CD4-positive, alpha-beta T cell (primary cell): ENCODE data around the gene EFNA4. TPM values are rescaled to one million over a fixed set of nuclear protein-coding genes. Genes with fewer than 3 reads are reported as not detected.

Source experiments
- ATAC-seq: fragments of 200-7000 bp; cut with Tn5 transposase; one replicate; pipeline ENCODE4 v1.10.0; 2022; ENCODE audit warnings: mild to moderate bottlenecking; ENCODE audit not compliant: poor library complexity
- CTCF ChIA-PET: fragments of 350-600 bp; sonication (Branson Sonifier 250); formaldehyde crosslinking; loops from one replicate; lab custom pipeline; 2021; ENCODE audit warnings: antibody characterized with exemption, inconsistent platforms; lab: Charles Lee
- POLR2A ChIA-PET: fragments of 350-600 bp; sonication (Branson Sonifier 250); formaldehyde crosslinking; loops from one replicate; lab custom pipeline; 2021; ENCODE audit warnings: antibody characterized with exemption, inconsistent platforms; lab: Charles Lee
- DNase-seq, 14 experiments: peaks; one replicate each; pipeline ENCODE4 v3.0.0-alpha.2; 2013 to 2020; ENCODE audit warnings: mixed read lengths in 2 of 14
- H3K27ac ChIP-seq, 2 donors: one replicate each; pipeline versions ENCODE4 v1.5.1 to v1.7.0; 2013; ENCODE audit warnings: low read length in 2 of 2, low read depth in 1 of 2, mild to moderate bottlenecking in 1 of 2
- H3K27me3 ChIP-seq, 2 experiments: 1 replicate in 1 of 2; 2 replicates in 1 of 2; pipeline versions ENCODE4 v1.6.1 to v1.7.0; 2013; ENCODE audit warnings: low read length in 2 of 2, control low read depth in 1 of 2, mild to moderate bottlenecking in 1 of 2, moderate library complexity in 1 of 2; ENCODE audit not compliant: insufficient read depth in 2 of 2, control insufficient read depth in 1 of 2
- H3K36me3 ChIP-seq: one replicate; pipeline ENCODE4 v1.6.1; 2013; ENCODE audit warnings: low read length, control low read depth; ENCODE audit not compliant: insufficient read depth
- H3K4me1 ChIP-seq: one replicate; pipeline ENCODE4 v1.6.1; 2013; ENCODE audit warnings: low read length, control low read depth; ENCODE audit not compliant: insufficient read depth
- H3K4me3 ChIP-seq: one replicate; pipeline ENCODE4 v1.5.1; 2013; ENCODE audit warnings: mild to moderate bottlenecking, low read length, moderate library complexity
- H3K9me3 ChIP-seq, 2 experiments: 1 replicate in 1 of 2; 2 replicates in 1 of 2; pipeline versions ENCODE4 v1.6.1 to v1.7.0; 2013; ENCODE audit warnings: low read length in 2 of 2, mild to moderate bottlenecking in 2 of 2, control low read depth in 1 of 2, moderate library complexity in 1 of 2; ENCODE audit not compliant: control insufficient read depth in 1 of 2, insufficient read depth in 1 of 2
- H3K27ac Mint-ChIP-seq: one replicate; pipeline ENCODE4 v1.8.0; 2020; ENCODE audit warnings: mixed read lengths
- H3K27me3 Mint-ChIP-seq: one replicate; pipeline ENCODE4 v1.8.0; 2021; ENCODE audit warnings: mixed read lengths
- H3K36me3 Mint-ChIP-seq: one replicate; pipeline ENCODE4 v1.8.0; 2021; ENCODE audit warnings: low read depth, mixed read lengths
- H3K4me1 Mint-ChIP-seq: one replicate; pipeline ENCODE4 v1.8.0; 2021; ENCODE audit warnings: low read depth, mixed read lengths
- H3K4me3 Mint-ChIP-seq: one replicate; pipeline ENCODE4 v1.8.0; 2020; ENCODE audit warnings: mild to moderate bottlenecking, mixed read lengths
- H3K9me3 Mint-ChIP-seq: one replicate; pipeline ENCODE4 v1.8.0; 2020; ENCODE audit warnings: mixed read lengths
- CTCF ChIP-seq: fragments of 200-600 bp; IDR thresholded peaks from one replicate; pipeline ENCODE4 v1.8.0; 2022; ENCODE audit warnings: antibody characterized with exemption, mild to moderate bottlenecking
- intact Hi-C, 2 experiments: fragments of 100-400 bp; cut with DNase I in 1 of 2; cut with micrococcal nuclease in 1 of 2; formaldehyde crosslinking; loops; one replicate each; pipeline versions ENCODE4 v1.15.1 to v1.9.0; 2023 to 2025; cut with DNase I, micrococcal nuclease
- total RNA-seq, 174 experiments: library from RNA in 2 of 174; stranded (reverse) in 2 of 174; gene quantifications; one replicate each; pipeline ENCODE4 v1.2.3 and lab custom pipeline; 2021 to 2026

EFNA4 gene
- total RNA-seq, 2 experiments from 2014 or later: 2.4 to 3.3 TPM

- Mint-ChIP-seq H3K27me3 (no peaks in the 10 kb centered on the region), H3K4me1 (peaks cover 61% of the 10 kb centered on the region)
- POLR2A ChIA-PET: interaction anchor here (0.9 to 6.7 kb wide), 4 partner anchors 37 to 83 kb away, joined by 4 to 72 read pairs (median 8); partner anchors contain the start of genes FLAD1, PBXIP1, PMVK and PYGO2
These were observed 43.9 kb upstream of the EFNA4 start for GRCh38 chr1:155019377-155020245.

GRCh38 chr1:155022136-155022926 lies 41.2 kb upstream of the EFNA4 start:
- DNase-seq (no peak), ATAC-seq (no peak)
- H3K27me3 ChIP-seq: no peaks in the 10 kb centered on the region
- peak overlapping the region; percentile 68 for H3K27ac Mint-ChIP-seq
- peaks cover 33% of the 10 kb centered on the region for H3K4me1 ChIP-seq
- H3K27me3 Mint-ChIP-seq: no peaks in the 10 kb centered on the region
- no peaks in the 10 kb centered on the region for H3K9me3 ChIP-seq
- H3K36me3 Mint-ChIP-seq: no peaks in the 10 kb centered on the region
- no peak overlapping the region for H3K4me3 Mint-ChIP-seq
- peaks cover 6% of the 10 kb centered on the region for H3K36me3 ChIP-seq
- no peak overlapping the region for H3K4me3 ChIP-seq
- POLR2A ChIA-PET: interaction anchor here (0.9 to 1.2 kb wide), 5 partner anchors 12 to 67 kb away, joined by 3 to 4 read pairs (median 3); partner anchors contain the start of genes ADAM15, CKS1B and PBXIP1
- peaks cover 42% of the 10 kb centered on the region for H3K4me1 Mint-ChIP-seq
- TF ChIP-seq CTCF: no peak
- CTCF ChIA-PET: interaction anchor here (0.9 to 9.7 kb wide), 4 partner anchors 24 to 63 kb away, joined by 3 to 159 read pairs (median 3); partner anchors contain the start of genes ADAM15, LENEP and ZBTB7B
- intact Hi-C loops: loop anchor here in 1 of 2 experiments (10.0 kb wide), 1 partner anchor 358 kb away; no protein-coding TSS in a partner anchor
- no peak overlapping the region for H3K27ac ChIP-seq
- H3K9me3 Mint-ChIP-seq: no peaks in the 10 kb centered on the region

More at GRCh38 chr1:155019377-155020245, 43.9 kb upstream of the EFNA4 start:
- no peaks in the 10 kb centered on the region for H3K27me3 ChIP-seq
- Mint-ChIP-seq H3K9me3 (no peaks in the 10 kb centered on the region), H3K36me3 (peaks cover 13% of the 10 kb centered on the region), H3K27ac (peak overlapping the region; percentile 92), H3K4me3 (peak overlapping the region; percentile 2)
- intact Hi-C loops: loop anchor here (5.0 to 10.0 kb wide), 3 partner anchors 352 to 462 kb away; partner anchors contain the start of gene UBE2Q1 (in 1 of the 2)
- CTCF ChIA-PET: interaction anchor here (0.7 to 9.7 kb wide), 7 partner anchors 21 to 259 kb away, joined by 3 to 159 read pairs (median 6); partner anchors contain the start of genes ADAM15, FLAD1, LENEP and ZBTB7B
- no peak for ATAC-seq
- H3K9me3 ChIP-seq: no peaks in the 10 kb centered on the region
- TF ChIP-seq CTCF: no peak
- peak overlapping the region in 1 of 2 donors; percentile 51 for H3K27ac ChIP-seq
- no peak for DNase-seq
- no peak overlapping the region for H3K4me3 ChIP-seq
- peaks cover 31% of the 10 kb centered on the region for H3K36me3 ChIP-seq
- peaks cover 60% of the 10 kb centered on the region for H3K4me1 ChIP-seq

GRCh38 chr1:155022927-155023236 lies 40.7 kb upstream of the EFNA4 start:
- CTCF ChIA-PET: interaction anchor here (0.9 to 9.7 kb wide), 4 partner anchors 24 to 62 kb away, joined by 3 to 159 read pairs (median 3); partner anchors contain the start of genes ADAM15, LENEP and ZBTB7B
- POLR2A ChIA-PET: interaction anchor here (0.9 to 1.2 kb wide), 4 partner anchors 12 to 67 kb away, joined by 3 to 4 read pairs (median 3); partner anchors contain the start of genes CKS1B and PBXIP1
- Mint-ChIP-seq H3K36me3 (no peaks in the 10 kb centered on the region), H3K4me1 (peaks cover 37% of the 10 kb centered on the region), H3K4me3 (no peak overlapping the region), H3K9me3 (no peaks in the 10 kb centered on the region), H3K27me3 (no peaks in the 10 kb centered on the region), H3K27ac (peak overlapping the region; percentile 68)
- H3K36me3 ChIP-seq: peaks cover 6% of the 10 kb centered on the region
- H3K4me3 ChIP-seq: no peak overlapping the region
- peak in 1 of 14 experiments; percentile 18 for DNase-seq
- no peaks in the 10 kb centered on the region for H3K27me3 ChIP-seq
- no peaks in the 10 kb centered on the region for H3K9me3 ChIP-seq
- no peak overlapping the region for H3K27ac ChIP-seq
- TF ChIP-seq CTCF: no peak
- H3K4me1 ChIP-seq: peaks cover 27% of the 10 kb centered on the region
- ATAC-seq: no peak
- intact Hi-C loops: loop anchor here in 1 of 2 experiments (10.0 kb wide), 1 partner anchor 358 kb away; no protein-coding TSS in a partner anchor
